Measurements from ENCODE around the gene CACNA2D3. TPM values are rescaled to one million over a fixed set of nuclear protein-coding genes. Genes with fewer than 3 reads are reported as not detected.

CACNA2D3 gene
- total and polyA plus RNA-seq, 7 donors, result 2.7 to 13.5 (median 9.0) TPM

GRCh38 chr3:54670201-54671000 lies 548.0 kb downstream of the CACNA2D3 start:
- no peak for ATAC-seq
- DNase-seq, result no peak
- H3K27ac ChIP-seq, result no peak overlapping the region
- intact Hi-C loops (cut with DNase I), result no loop called here
- H3K36me3 ChIP-seq (ENCODE audit: insufficient read depth in 1 of 2, low read depth in 1 of 2), result no peaks in the 10 kb centered on the region
- 77 to 81% (median 79%) methylated on average over 8 of the region's 8 CpGs for WGBS, 3 donors
- H3K4me1 ChIP-seq, result no peaks in the 10 kb centered on the region
- H3K9me3 ChIP-seq, result no peaks in the 10 kb centered on the region
- TF ChIP-seq, protein P1, sequence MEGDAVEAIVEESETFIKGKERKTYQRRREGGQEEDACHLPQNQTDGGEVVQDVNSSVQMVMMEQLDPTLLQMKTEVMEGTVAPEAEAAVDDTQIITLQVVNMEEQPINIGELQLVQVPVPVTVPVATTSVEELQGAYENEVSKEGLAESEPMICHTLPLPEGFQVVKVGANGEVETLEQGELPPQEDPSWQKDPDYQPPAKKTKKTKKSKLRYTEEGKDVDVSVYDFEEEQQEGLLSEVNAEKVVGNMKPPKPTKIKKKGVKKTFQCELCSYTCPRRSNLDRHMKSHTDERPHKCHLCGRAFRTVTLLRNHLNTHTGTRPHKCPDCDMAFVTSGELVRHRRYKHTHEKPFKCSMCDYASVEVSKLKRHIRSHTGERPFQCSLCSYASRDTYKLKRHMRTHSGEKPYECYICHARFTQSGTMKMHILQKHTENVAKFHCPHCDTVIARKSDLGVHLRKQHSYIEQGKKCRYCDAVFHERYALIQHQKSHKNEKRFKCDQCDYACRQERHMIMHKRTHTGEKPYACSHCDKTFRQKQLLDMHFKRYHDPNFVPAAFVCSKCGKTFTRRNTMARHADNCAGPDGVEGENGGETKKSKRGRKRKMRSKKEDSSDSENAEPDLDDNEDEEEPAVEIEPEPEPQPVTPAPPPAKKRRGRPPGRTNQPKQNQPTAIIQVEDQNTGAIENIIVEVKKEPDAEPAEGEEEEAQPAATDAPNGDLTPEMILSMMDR (IDR thresholded peaks at IDR 0.05), result no peak
- no peak overlapping the region for H3K4me3 ChIP-seq
- no peaks in the 10 kb centered on the region for H3K27me3 ChIP-seq (ENCODE audit: insufficient read depth in 3 of 3, low read length in 2 of 3)

DNA sequence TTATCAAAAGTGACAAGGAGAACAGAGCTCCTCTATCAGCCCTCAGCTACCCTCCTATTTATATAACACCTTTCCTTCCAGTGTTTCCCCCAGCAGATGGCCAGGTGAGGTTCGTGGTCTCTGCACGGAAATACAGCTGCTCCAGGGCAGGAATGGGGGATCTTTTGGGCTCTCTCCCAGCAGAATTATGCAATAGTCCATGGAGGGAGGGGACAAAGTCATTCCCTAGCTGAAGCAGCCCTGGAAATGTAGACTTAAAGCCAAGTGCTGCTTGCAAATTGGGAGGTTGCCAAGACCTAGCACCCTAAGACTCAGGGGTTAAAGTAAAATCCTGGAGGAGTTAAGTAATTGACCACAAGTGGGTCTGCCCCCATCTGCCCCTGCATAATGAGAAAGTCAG lies 549.2 kb downstream of the CACNA2D3 start:
- no peaks in the 10 kb centered on the region for H3K27me3 ChIP-seq (ENCODE audit: insufficient read depth in 3 of 3, low read length in 2 of 3)
- ATAC-seq (no peak), DNase-seq (no peak)
- TF ChIP-seq, protein P1 (IDR thresholded peaks at IDR 0.05), result no peak
- H3K36me3 ChIP-seq (ENCODE audit: insufficient read depth in 1 of 2, low read depth in 1 of 2), result no peaks in the 10 kb centered on the region
- WGBS, 3 donors, result 26 to 40% (median 30%) methylated on average over 2 of the region's 2 CpGs
- H3K4me1 ChIP-seq, result no peaks in the 10 kb centered on the region
- intact Hi-C loops (cut with DNase I), result no loop called here
- H3K9me3 ChIP-seq, result no peaks in the 10 kb centered on the region
- H3K4me3 ChIP-seq, result no peak overlapping the region
- no peak overlapping the region for H3K27ac ChIP-seq

DNA sequence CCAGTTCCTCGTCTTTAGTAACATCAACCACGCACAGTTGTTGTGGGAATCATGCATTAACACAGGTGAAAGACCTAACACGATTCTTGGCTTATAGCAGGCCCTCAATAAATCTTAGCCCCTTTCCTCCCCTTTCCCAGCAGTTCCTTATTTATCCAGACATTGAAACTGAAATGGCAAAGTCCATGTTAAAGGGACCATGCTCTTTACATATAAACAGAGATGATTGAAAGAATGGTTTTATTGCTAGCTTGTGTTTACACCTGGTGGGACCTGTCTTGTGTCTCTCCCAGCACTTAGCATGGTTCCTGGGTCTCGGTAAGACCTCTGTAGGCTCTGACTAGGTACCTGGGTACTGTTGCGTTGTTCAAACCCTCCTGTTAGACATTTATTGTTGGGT lies 553.7 kb downstream of the CACNA2D3 start:
- Histone ChIP-seq H3K4me3 (no peak overlapping the region), H3K27me3 (ENCODE audit: insufficient read depth in 3 of 3, low read length in 2 of 3) (no peaks in the 10 kb centered on the region), H3K27ac (no peak overlapping the region), H3K4me1 (no peaks in the 10 kb centered on the region), H3K9me3 (no peaks in the 10 kb centered on the region), H3K36me3 (ENCODE audit: insufficient read depth in 1 of 2, low read depth in 1 of 2) (no peaks in the 10 kb centered on the region)
- intact Hi-C loops (cut with DNase I), result no loop called here
- TF ChIP-seq, protein P1 (IDR thresholded peaks at IDR 0.05), result no peak
- WGBS, 3 donors, result 86 to 87% (median 87%) methylated on average over 5 of the region's 5 CpGs
- DNase-seq, result no peak
- ATAC-seq, result no peak

GRCh38 chr3:54681706-54682105 lies 559.4 kb downstream of the CACNA2D3 start:
- Histone ChIP-seq H3K27me3 (ENCODE audit: insufficient read depth in 3 of 3, low read length in 2 of 3) (no peaks in the 10 kb centered on the region), H3K4me1 (no peaks in the 10 kb centered on the region), H3K4me3 (no peak overlapping the region), H3K36me3 (ENCODE audit: insufficient read depth in 1 of 2, low read depth in 1 of 2) (no peaks in the 10 kb centered on the region), H3K9me3 (no peaks in the 10 kb centered on the region), H3K27ac (no peak overlapping the region)
- DNase-seq (no peak), ATAC-seq (no peak)
- TF ChIP-seq, protein P1 (IDR thresholded peaks at IDR 0.05), result no peak
- 91 to 92% (median 92%) methylated on average over 6 of the region's 6 CpGs for WGBS, 3 donors
- intact Hi-C loops (cut with DNase I), result no loop called here

GRCh38 chr3:54685213-54685612 lies 562.9 kb downstream of the CACNA2D3 start:
- TF ChIP-seq, protein P1 (IDR thresholded peaks at IDR 0.05), result no peak
- H3K4me1 ChIP-seq, result no peaks in the 10 kb centered on the region
- ATAC-seq (no peak), DNase-seq (no peak)
- no peak overlapping the region for H3K4me3 ChIP-seq
- no peaks in the 10 kb centered on the region for H3K27me3 ChIP-seq (ENCODE audit: insufficient read depth in 3 of 3, low read length in 2 of 3)
- WGBS, 3 donors, result 74 to 91% (median 90%) methylated on average over 2 of the region's 2 CpGs
- H3K9me3 ChIP-seq, result no peaks in the 10 kb centered on the region
- H3K36me3 ChIP-seq (ENCODE audit: insufficient read depth in 1 of 2, low read depth in 1 of 2), result no peaks in the 10 kb centered on the region
- intact Hi-C loops (cut with DNase I), result no loop called here
- H3K27ac ChIP-seq, result no peak overlapping the region

Data from psoas muscle (tissue), 8 donors.